Bronchial epithelial cell (primary cell): ENCODE results near the gene CDH18. TPM values are rescaled to one million over a fixed set of nuclear protein-coding genes. Genes with fewer than 3 reads are reported as not detected.

Source experiments
- DNase-seq: peaks from one replicate; pipeline ENCODE4 v3.0.0-alpha.2; 2010; ENCODE audit warnings: low read depth
- FAIRE-seq: peaks from 2 replicates; lab custom pipeline; 2011; peaks lifted over from hg19 to GRCh38; lab: Jason Lieb, UNC
- H3K27me3 ChIP-seq: 2 replicates; pipeline ENCODE4 v1.5.1; 2011; ENCODE audit warnings: low read length; ENCODE audit not compliant: control insufficient read depth, insufficient read depth
- H3K36me3 ChIP-seq: 2 replicates; pipeline ENCODE4 v1.5.1; 2011; ENCODE audit warnings: low read length; ENCODE audit not compliant: control insufficient read depth, insufficient read depth
- H3K4me3 ChIP-seq: 2 replicates; pipeline ENCODE4 v1.5.1; 2011; ENCODE audit warnings: mild to moderate bottlenecking, low read depth, low read length, control low read depth
- total RNA-seq: library from RNA; depleted of rRNA; stranded (reverse); fragments of >200 nt; gene quantifications from 2 replicates; pipeline ENCODE4 v1.2.1, GENCODE V29; 2014
- TF ChIP-seq, protein P1 (sequence below): IDR thresholded peaks from 2 replicates; pipeline ENCODE4 v1.5.1; 2011; ENCODE audit warnings: mild to moderate bottlenecking, moderate library complexity, low read length, control low read depth, inconsistent platforms; ENCODE audit not compliant: insufficient read depth, severe bottlenecking

CDH18 gene
- total RNA-seq, 1 donor from 2014 or later = under 0.01 TPM

- no peaks in the 10 kb centered on the region for H3K27me3 ChIP-seq
- H3K4me3 ChIP-seq = no peak overlapping the region
- TF ChIP-seq, protein P1, sequence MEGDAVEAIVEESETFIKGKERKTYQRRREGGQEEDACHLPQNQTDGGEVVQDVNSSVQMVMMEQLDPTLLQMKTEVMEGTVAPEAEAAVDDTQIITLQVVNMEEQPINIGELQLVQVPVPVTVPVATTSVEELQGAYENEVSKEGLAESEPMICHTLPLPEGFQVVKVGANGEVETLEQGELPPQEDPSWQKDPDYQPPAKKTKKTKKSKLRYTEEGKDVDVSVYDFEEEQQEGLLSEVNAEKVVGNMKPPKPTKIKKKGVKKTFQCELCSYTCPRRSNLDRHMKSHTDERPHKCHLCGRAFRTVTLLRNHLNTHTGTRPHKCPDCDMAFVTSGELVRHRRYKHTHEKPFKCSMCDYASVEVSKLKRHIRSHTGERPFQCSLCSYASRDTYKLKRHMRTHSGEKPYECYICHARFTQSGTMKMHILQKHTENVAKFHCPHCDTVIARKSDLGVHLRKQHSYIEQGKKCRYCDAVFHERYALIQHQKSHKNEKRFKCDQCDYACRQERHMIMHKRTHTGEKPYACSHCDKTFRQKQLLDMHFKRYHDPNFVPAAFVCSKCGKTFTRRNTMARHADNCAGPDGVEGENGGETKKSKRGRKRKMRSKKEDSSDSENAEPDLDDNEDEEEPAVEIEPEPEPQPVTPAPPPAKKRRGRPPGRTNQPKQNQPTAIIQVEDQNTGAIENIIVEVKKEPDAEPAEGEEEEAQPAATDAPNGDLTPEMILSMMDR = no peak
- no peak for FAIRE-seq
- DNase-seq = no peak
- H3K36me3 ChIP-seq = no peaks in the 10 kb centered on the region
These were observed 368.4 kb downstream of the CDH18 start for GRCh38 chr5:19619571-19619970.

DNA sequence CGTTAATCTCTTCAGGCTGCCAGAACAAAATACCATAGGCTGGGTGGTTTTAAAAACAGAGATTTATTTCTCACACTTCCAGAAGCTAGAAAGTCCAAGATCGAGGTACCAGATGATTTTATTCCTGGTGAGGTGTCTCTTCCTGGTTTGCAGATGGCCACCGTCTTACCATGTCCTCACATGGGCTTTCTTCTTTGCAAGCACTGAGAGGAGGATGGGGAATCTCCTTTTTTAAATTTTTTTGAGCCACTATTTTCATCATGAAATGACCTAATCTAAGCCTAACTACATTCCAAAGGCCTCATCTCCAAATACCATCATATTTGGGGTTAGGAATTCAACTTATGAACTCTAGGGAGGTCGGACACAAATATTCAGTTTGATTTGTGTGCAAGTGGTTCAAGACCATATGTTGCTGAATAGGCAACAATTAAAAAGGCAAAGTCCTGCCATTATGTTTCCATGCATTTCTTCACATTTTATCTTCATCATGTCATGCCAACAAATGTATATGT, 371.2 kb downstream of the CDH18 start:
- FAIRE-seq = no peak
- H3K4me3 ChIP-seq = no peak overlapping the region

GRCh38 chr5:19615661-19616060, 372.3 kb downstream of the CDH18 start:
- no peak overlapping the region for H3K4me3 ChIP-seq
- no peaks in the 10 kb centered on the region for H3K27me3 ChIP-seq
- DNase-seq (peak; percentile 57), FAIRE-seq (no peak)
- TF ChIP-seq, protein P1 = no peak
- no peaks in the 10 kb centered on the region for H3K36me3 ChIP-seq

More for the DNA sequence above, 371.2 kb downstream of the CDH18 start:
- TF ChIP-seq, protein P1 = no peak
- no peak for DNase-seq
- no peaks in the 10 kb centered on the region for H3K27me3 ChIP-seq
- no peaks in the 10 kb centered on the region for H3K36me3 ChIP-seq

DNA sequence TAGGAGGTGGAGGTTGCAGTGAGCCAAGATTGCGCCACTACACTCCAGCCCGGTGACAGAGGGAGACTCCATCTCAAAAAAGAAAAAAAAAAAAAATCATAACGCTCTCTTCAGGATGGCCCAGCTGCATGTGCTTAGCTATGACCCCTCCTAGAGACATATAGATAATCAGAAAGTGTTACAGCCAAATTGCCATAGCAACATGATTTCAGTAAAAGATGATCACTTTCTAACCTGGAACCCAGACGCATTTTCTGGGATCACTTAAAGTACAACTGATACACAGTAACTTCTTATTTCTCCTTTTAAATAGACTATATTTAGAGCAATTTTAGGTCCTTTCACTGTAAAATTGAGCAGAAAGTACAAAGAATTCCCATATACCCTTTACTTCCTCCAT, 372.9 kb downstream of the CDH18 start:
- TF ChIP-seq, protein P1 = no peak
- Histone ChIP-seq H3K27me3 (no peaks in the 10 kb centered on the region), H3K4me3 (no peak overlapping the region), H3K36me3 (no peaks in the 10 kb centered on the region)
- no peak for DNase-seq
- no peak for FAIRE-seq

- Histone ChIP-seq H3K27me3 (no peaks in the 10 kb centered on the region), H3K4me3 (no peak overlapping the region), H3K36me3 (no peaks in the 10 kb centered on the region)
- TF ChIP-seq, protein P1 = peak; percentile 16
- DNase-seq (peak; percentile 63), FAIRE-seq (no peak)
These were observed 379.5 kb downstream of the CDH18 start for GRCh38 chr5:19608444-19609002.

- DNase-seq (peak; percentile 90), FAIRE-seq (no peak)
- TF ChIP-seq, protein P1 = no peak
- no peaks in the 10 kb centered on the region for H3K27me3 ChIP-seq
- H3K36me3 ChIP-seq = no peaks in the 10 kb centered on the region
- no peak overlapping the region for H3K4me3 ChIP-seq
These were observed 382.1 kb downstream of the CDH18 start for GRCh38 chr5:19605846-19606407.
